Ammon's horn (tissue), 1 donor: ENCODE results near the gene NKD1.

Experiments
- DNase-seq: peaks from one replicate; pipeline ENCODE4 v3.0.0-alpha.2; 2016; ENCODE audit warnings: low spot score

NKD1 gene

GRCh38 chr16:50613281-50613963 lies 65.2 kb downstream of the NKD1 start:
- no peak for DNase-seq

GRCh38 chr16:50613964-50614474 lies 65.8 kb downstream of the NKD1 start:
- no peak for DNase-seq

- no peak for DNase-seq
These were observed 66.9 kb downstream of the NKD1 start for GRCh38 chr16:50614955-50615724.

GRCh38 chr16:50615891-50616290 lies 67.7 kb downstream of the NKD1 start:
- no peak for DNase-seq

GRCh38 chr16:50616386-50616785 lies 68.2 kb downstream of the NKD1 start:
- no peak for DNase-seq

GRCh38 chr16:50616883-50617645 lies 68.9 kb downstream of the NKD1 start:
- no peak for DNase-seq

- no peak for DNase-seq
These were observed 69.5 kb downstream of the NKD1 start for GRCh38 chr16:50617646-50618184.

GRCh38 chr16:50618238-50618918 lies 70.2 kb downstream of the NKD1 start:
- DNase-seq, result no peak

GRCh38 chr16:50619702-50620491 lies 71.7 kb downstream of the NKD1 start:
- DNase-seq, result no peak

GRCh38 chr16:50620646-50621451 lies 72.7 kb downstream of the NKD1 start:
- DNase-seq, result no peak

GRCh38 chr16:50621452-50621792 lies 73.2 kb downstream of the NKD1 start:
- DNase-seq, result no peak

- no peak for DNase-seq
These were observed 73.8 kb downstream of the NKD1 start for GRCh38 chr16:50622029-50622428.

- no peak for DNase-seq
These were observed 74.6 kb downstream of the NKD1 start for GRCh38 chr16:50622643-50623369.

GRCh38 chr16:50624449-50624970 lies 76.3 kb downstream of the NKD1 start:
- DNase-seq, result no peak

- DNase-seq, result no peak
These were observed 77.2 kb downstream of the NKD1 start for GRCh38 chr16:50625374-50625773.

- no peak for DNase-seq
These were observed 78.7 kb downstream of the NKD1 start for GRCh38 chr16:50626868-50627267.

GRCh38 chr16:50627419-50627818 lies 79.2 kb downstream of the NKD1 start:
- DNase-seq, result peak; percentile 47

- no peak for DNase-seq
These were observed 80.1 kb downstream of the NKD1 start for GRCh38 chr16:50628156-50628802.

- no peak for DNase-seq
These were observed 81.1 kb downstream of the NKD1 start for GRCh38 chr16:50629334-50629733.
